B cell (primary cell): ENCODE measurements around the gene C14orf180. TPM values are rescaled to one million over a fixed set of nuclear protein-coding genes. Genes with fewer than 3 reads are reported as not detected.

Experiments used
- ATAC-seq: fragments of 200-7000 bp; cut with Tn5 transposase; one replicate; pipeline ENCODE4 v1.10.0; 2021; ENCODE audit warnings: low read depth, mild to moderate bottlenecking, moderate number of reproducible peaks, moderate library complexity
- CTCF ChIA-PET: fragments of 350-600 bp; sonication (Branson Sonifier 250); formaldehyde crosslinking; loops from one replicate; lab custom pipeline; 2021; ENCODE audit warnings: antibody characterized with exemption, inconsistent platforms; lab: Charles Lee
- POLR2A ChIA-PET: fragments of 350-600 bp; sonication (Branson Sonifier 250); formaldehyde crosslinking; loops from one replicate; lab custom pipeline; 2021; ENCODE audit warnings: antibody characterized with exemption; lab: Charles Lee
- DNase-seq: peaks from one replicate; pipeline ENCODE4 v3.0.0; 2013
- H2AFZ ChIP-seq: 2 replicates; pipeline ENCODE4 v1.6.1; 2012; ENCODE audit warnings: mild to moderate bottlenecking, low read depth, low read length; ENCODE audit not compliant: insufficient read depth, poor library complexity, severe bottlenecking
- H3K27ac ChIP-seq, 2 donors: 1 replicate in 1 of 2; 2 replicates in 1 of 2; pipeline ENCODE4 v1.5.1; 2012 to 2013; ENCODE audit warnings: low read length in 2 of 2, mild to moderate bottlenecking in 2 of 2, moderate library complexity in 1 of 2
- H3K27me3 ChIP-seq, 4 experiments: fragments of 200-600 bp in 1 of 4; sonication (generic) in 1 of 4; replicated peaks in 1 of 4; 1 replicate in 2 of 4; 2 replicates in 2 of 4; pipeline versions ENCODE4 v1.6.1 to v1.7.0; 2013 to 2016; ENCODE audit warnings: low read length in 3 of 4, mild to moderate bottlenecking in 2 of 4, mixed read lengths in 1 of 4, moderate library complexity in 1 of 4; ENCODE audit not compliant: insufficient read depth in 4 of 4, control insufficient read depth in 3 of 4; ENCODE audit errors: control extremely low read depth in 1 of 4
- H3K36me3 ChIP-seq, 2 experiments: replicated peaks in 1 of 2; 1 replicate in 1 of 2; 2 replicates in 1 of 2; pipeline versions ENCODE4 v1.6.1 to v1.7.1; 2013; ENCODE audit warnings: low read length in 1 of 2; ENCODE audit not compliant: insufficient read depth in 2 of 2, control insufficient read depth in 1 of 2; ENCODE audit errors: control extremely low read depth in 1 of 2, extremely low read depth in 1 of 2
- H3K4me1 ChIP-seq, 2 donors: fragments of 200-600 bp in 1 of 2; sonication (generic) in 1 of 2; 1 replicate in 1 of 2; 2 replicates in 1 of 2; pipeline versions ENCODE4 v1.5.1 to v1.6.1; 2013 to 2017; ENCODE audit warnings: low read length in 2 of 2; ENCODE audit not compliant: control insufficient read depth in 2 of 2, insufficient read depth in 2 of 2
- H3K4me2 ChIP-seq: replicated peaks from 2 replicates; pipeline ENCODE3; 2012; ENCODE audit warnings: mild to moderate bottlenecking, low read depth, low read length; ENCODE audit not compliant: poor library complexity, severe bottlenecking
- H3K4me3 ChIP-seq, 5 experiments: fragments of 200-600 bp in 1 of 5; sonication (generic) in 1 of 5; 1 replicate in 3 of 5; 2 replicates in 2 of 5; pipeline versions ENCODE4 v1.5.1 to v1.7.0; 2011 to 2016; ENCODE audit warnings: low read length in 4 of 5, mild to moderate bottlenecking in 4 of 5, low read depth in 2 of 5, control low read depth in 1 of 5, moderate library complexity in 1 of 5; ENCODE audit not compliant: insufficient read depth in 1 of 5; ENCODE audit errors: control extremely low read depth in 1 of 5, extremely low read depth in 1 of 5
- H3K79me2 ChIP-seq: fragments of 200-600 bp; sonication (generic); one replicate; pipeline ENCODE4 v1.6.0; 2016; ENCODE audit warnings: low read length; ENCODE audit not compliant: control insufficient read depth, insufficient read depth
- H3K9ac ChIP-seq: fragments of 200-600 bp; sonication (generic); 2 replicates; pipeline ENCODE4 v1.6.1; 2017; ENCODE audit warnings: mild to moderate bottlenecking, low read length, moderate library complexity
- H3K9me3 ChIP-seq, 3 donors: one replicate each; pipeline versions ENCODE4 v1.6.1 to v1.7.1; 2013; ENCODE audit warnings: low read length in 2 of 3; ENCODE audit not compliant: control insufficient read depth in 2 of 3, insufficient read depth in 1 of 3; ENCODE audit errors: control extremely low read depth in 1 of 3
- H4K20me1 ChIP-seq: 2 replicates; pipeline ENCODE4 v1.6.0; 2012; ENCODE audit warnings: mild to moderate bottlenecking, low read length; ENCODE audit not compliant: insufficient read depth, control insufficient read depth, poor library complexity, severe bottlenecking
- H3K27ac Mint-ChIP-seq: one replicate; pipeline ENCODE4 v1.8.0; 2021; ENCODE audit warnings: mixed read lengths
- H3K27me3 Mint-ChIP-seq: one replicate; pipeline ENCODE4 v1.8.0; 2021; ENCODE audit warnings: mixed read lengths
- H3K4me1 Mint-ChIP-seq: one replicate; pipeline ENCODE4 v1.8.0; 2021; ENCODE audit warnings: mixed read lengths
- H3K4me3 Mint-ChIP-seq: one replicate; pipeline ENCODE4 v1.8.0; 2021; ENCODE audit warnings: mixed read lengths
- H3K9me3 Mint-ChIP-seq: one replicate; pipeline ENCODE4 v1.8.0; 2022; ENCODE audit warnings: mixed read lengths; ENCODE audit not compliant: insufficient read depth
- CTCF ChIP-seq: fragments of 200-600 bp; IDR thresholded peaks from one replicate; pipeline ENCODE4 v1.8.0; 2022; ENCODE audit warnings: antibody characterized with exemption, mild to moderate bottlenecking
- EZH2 ChIP-seq: IDR thresholded peaks from 2 replicates; pipeline ENCODE4 v1.6.1; 2012; ENCODE audit warnings: borderline replicate concordance, low read depth, mild to moderate bottlenecking, moderate library complexity, low read length; ENCODE audit not compliant: insufficient read depth, poor library complexity, severe bottlenecking
- WGBS: methylation state at CpG from one replicate; pipeline ENCODE4 v1.1.5; 2013; ENCODE audit warnings: missing lambda C conversion rate; ENCODE audit not compliant: insufficient coverage; 5-methylcytosine and 5-hydroxymethylcytosine counted together
- intact Hi-C: fragments of 100-400 bp; cut with micrococcal nuclease; formaldehyde crosslinking; loops from one replicate; pipeline ENCODE4 v1.10.0; 2022
- polyA plus RNA-seq: library from polyadenylated mRNA; depleted of rRNA; stranded (reverse); fragments of >200 nt; gene quantifications from 2 replicates; pipeline ENCODE4 v1.2.3, GENCODE V29; 2012
- total RNA-seq, 2 donors: library from RNA; stranded (reverse); fragments of 120-200 nt in 1 of 2; gene quantifications; 1 replicate in 1 of 2; 2 replicates in 1 of 2; pipeline versions ENCODE4 v1.2.3 to v1.2.4, GENCODE V29; 2013 to 2022

Gene C14orf180
- total and polyA plus RNA-seq, 2 donors (not counting 1 experiment from before 2014, with no cell fraction given), result not detected

- Histone ChIP-seq H3K4me1 (no peaks in the 10 kb centered on the region), H3K4me3 (no peak overlapping the region), H3K9ac (no peak overlapping the region), H4K20me1 (no peaks in the 10 kb centered on the region), H3K9me3 (peaks cover 0 to 5% (median 2%) of the 10 kb centered on the region in 3 donors), H3K36me3 (no peaks in the 10 kb centered on the region), H3K27ac (no peak overlapping the region), H3K79me2 (no peaks in the 10 kb centered on the region), H2AFZ (no peak overlapping the region), H3K27me3 (peaks cover 0 to 18% (median 1%) of the 10 kb centered on the region in 4 experiments), H3K4me2 (no peak overlapping the region)
- Mint-ChIP-seq H3K27me3 (peaks cover 47% of the 10 kb centered on the region), H3K4me3 (no peak overlapping the region), H3K9me3 (peaks cover 8% of the 10 kb centered on the region), H3K4me1 (no peaks in the 10 kb centered on the region), H3K27ac (no peak overlapping the region)
- ChIA-PET POLR2A (no interaction called here), CTCF (no interaction called here)
- intact Hi-C loops, result no loop called here
- no peak for DNase-seq
- WGBS, result 78% methylated on average over 4 of the region's 4 CpGs
- ATAC-seq, result no peak
- TF ChIP-seq EZH2, result no peak
- no peak for TF ChIP-seq CTCF
These were observed 31.3 kb downstream of the C14orf180 start for GRCh38 chr14:104610749-104611310.

GRCh38 chr14:104611881-104612280, 32.3 kb downstream of the C14orf180 start:
- H2AFZ ChIP-seq, result no peak overlapping the region
- peaks cover 0 to 15% (median 3%) of the 10 kb centered on the region in 4 experiments for H3K27me3 ChIP-seq
- peaks cover 8% of the 10 kb centered on the region for H3K9me3 Mint-ChIP-seq
- ATAC-seq (no peak), DNase-seq (no peak)
- no peaks in the 10 kb centered on the region for H3K79me2 ChIP-seq
- peaks cover 0 to 5% (median 2%) of the 10 kb centered on the region in 3 donors for H3K9me3 ChIP-seq
- H3K4me1 Mint-ChIP-seq, result no peaks in the 10 kb centered on the region
- WGBS, result 0% methylated on average over 1 of the region's 8 CpGs
- no peak overlapping the region for H3K4me2 ChIP-seq
- no peak for TF ChIP-seq CTCF
- no peak for TF ChIP-seq EZH2
- intact Hi-C loops, result no loop called here
- H4K20me1 ChIP-seq, result no peaks in the 10 kb centered on the region
- peaks cover 47% of the 10 kb centered on the region for H3K27me3 Mint-ChIP-seq
- POLR2A ChIA-PET, result no interaction called here
- H3K4me3 ChIP-seq, result no peak overlapping the region
- no peak overlapping the region for H3K27ac ChIP-seq
- CTCF ChIA-PET, result no interaction called here
- H3K4me1 ChIP-seq, result no peaks in the 10 kb centered on the region
- no peak overlapping the region for H3K9ac ChIP-seq
- no peak overlapping the region for H3K4me3 Mint-ChIP-seq
- no peak overlapping the region for H3K27ac Mint-ChIP-seq
- H3K36me3 ChIP-seq, result no peaks in the 10 kb centered on the region
